Measurements from ENCODE around the gene C1orf21. TPM values are rescaled to one million over a fixed set of nuclear protein-coding genes. Genes with fewer than 3 reads are reported as not detected.

The C1orf21 gene
- total and polyA plus RNA-seq, 2 of the 4 experiments (the other 2 are of a cell fraction) = 6.4 to 9.9 TPM

GRCh38 chr1:184423649-184424048, 36.8 kb downstream of the C1orf21 start:
- H2BK20ac ChIP-seq (ENCODE audit: low read depth, low read length) = no peak overlapping the region
- no TSS peak for BruUV-seq (replicated peaks)
- H3K9me3 ChIP-seq (ENCODE audit: control insufficient read depth, insufficient read depth, low read length) = no peaks in the 10 kb centered on the region
- H3K18ac ChIP-seq (ENCODE audit: low read depth, low read length) = no peak overlapping the region
- H3K4me2 ChIP-seq (ENCODE audit: low read depth, low read length) = no peak overlapping the region
- dilution Hi-C loops (cut with HindIII; ENCODE audit: low sequenced_read_pairs, unreplicated experiment) = no loop called here
- peaks cover 4 to 11% of the 10 kb centered on the region in 2 experiments; a peak in 2 of 4 replicates for H3K79me1 ChIP-seq (ENCODE audit: low read depth in 1 of 2, low read length in 2 of 2)
- H3K4ac ChIP-seq (ENCODE audit: low read depth, low read length) = no peak overlapping the region
- H3K27ac ChIP-seq (ENCODE audit: insufficient read depth, low read length) = no peak overlapping the region
- ChIA-PET POLR2A (ENCODE audit: unreplicated experiment) (no interaction called here), CTCF (no interaction called here)
- no peak overlapping the region for H4K91ac ChIP-seq (ENCODE audit: insufficient read depth, low read depth, low read length)
- H3K23ac ChIP-seq (ENCODE audit: low read depth, low read length) = no peak overlapping the region
- peaks cover under 1% of the 10 kb centered on the region; the same call in 1 of the 2 replicates for H3K9me1 ChIP-seq (ENCODE audit: insufficient read depth, low read length)
- no peak overlapping the region for H4K5ac ChIP-seq (ENCODE audit: low read depth, low read length)
- H3K9ac ChIP-seq (ENCODE audit: low read depth, low read length) = no peak overlapping the region
- no peak overlapping the region for H2BK15ac ChIP-seq (ENCODE audit: low read depth, low read length)
- H2BK120ac ChIP-seq (ENCODE audit: low read depth, low read length) = no peak overlapping the region
- H2BK5ac ChIP-seq (ENCODE audit: low read depth, low read length, poor library complexity, severe bottlenecking) = no peak overlapping the region
- H2AK5ac ChIP-seq (ENCODE audit: low read depth, low read length) = no peak overlapping the region; the same call in 1 of the 2 replicates
- H3K4me1 ChIP-seq (ENCODE audit: control insufficient read depth, insufficient read depth, low read length) = peaks cover 6% of the 10 kb centered on the region
- TF ChIP-seq MXI1 (IDR thresholded peaks at IDR 0.05; ENCODE audit: borderline replicate concordance, low read depth, low read length) = no peak
- no peak for TF ChIP-seq CTCF (conservative IDR thresholded peaks at IDR 0.05; ENCODE audit: low read depth, low read length)
- TF ChIP-seq RFX5 (IDR thresholded peaks at IDR 0.05; ENCODE audit: low read depth, low read length) = no peak
- TF ChIP-seq RCOR1 (IDR thresholded peaks at IDR 0.05; ENCODE audit: insufficient replicate concordance, low read length) = no peak
- no peak for TF ChIP-seq CEBPB (IDR thresholded peaks at IDR 0.05; ENCODE audit: low read depth, low read length)
- TF ChIP-seq POLR2A (IDR thresholded peaks at IDR 0.05; ENCODE audit: low read depth, low read length) = no peak
- no peak for TF ChIP-seq ELK1 (IDR thresholded peaks at IDR 0.05; ENCODE audit: borderline replicate concordance, low read depth, low read length)
- no peak for TF ChIP-seq NFE2L2 (IDR thresholded peaks at IDR 0.05; ENCODE audit: low read depth, low read length)
- TF ChIP-seq MAFK (IDR thresholded peaks at IDR 0.05; ENCODE audit: low read depth, low read length) = no peak
- no peak for TF ChIP-seq CHD1 (IDR thresholded peaks at IDR 0.05; ENCODE audit: low read depth, low read length)
- intact Hi-C loops (cut with micrococcal nuclease) = no loop called here
- DNase-seq = no peak
- no peak overlapping the region for H4K8ac ChIP-seq (ENCODE audit: low read depth in 2 of 2, low read length in 2 of 2)
- no peaks in the 10 kb centered on the region for H3K36me3 ChIP-seq (ENCODE audit: control insufficient read depth, insufficient read depth, low read length)
- no peak overlapping the region for H3K4me3 ChIP-seq (ENCODE audit: insufficient read depth, low read depth, low read length)
- no peak overlapping the region for H3K56ac ChIP-seq (ENCODE audit: extremely low read depth, insufficient read depth, low read length)
- H2AFZ ChIP-seq (replicated peaks; ENCODE audit: low read length, poor library complexity) = no peak overlapping the region
- 93% methylated on average over 1 of the region's 2 CpGs; no CpG with 5 or more reads in 1 of the 2 experiments for WGBS, 2 experiments (ENCODE audit: extremely low coverage in 2 of 2, insufficient read length in 1 of 2)
- in situ Hi-C loops (cut with MboI; ENCODE audit: low sequenced_read_pairs) = no loop called here
- ATAC-seq (ENCODE audit: low read depth) = no peak
- H2AK9ac ChIP-seq (replicated peaks; ENCODE audit: low read depth, low read length, poor library complexity) = no peak overlapping the region
- H3K27me3 ChIP-seq (ENCODE audit: control insufficient read depth, insufficient read depth, low read length) = no peaks in the 10 kb centered on the region
- peaks cover 3% of the 10 kb centered on the region; the same call in 1 of the 2 replicates for H4K20me1 ChIP-seq (ENCODE audit: insufficient read depth, low read length)
- H3K14ac ChIP-seq (replicated peaks; ENCODE audit: low read depth, low read length) = no peak overlapping the region
